HG02943 (cell line): Measurements from ENCODE around the gene MEAK7.

Experiments used
- ATAC-seq: cut with Tn5 transposase; IDR thresholded peaks from one replicate; pipeline ENCODE4 v1.9.1; 2021; ENCODE audit warnings: mild to moderate bottlenecking, low read depth, moderate library complexity; ENCODE audit not compliant: unreplicated experiment

Gene MEAK7

DNA sequence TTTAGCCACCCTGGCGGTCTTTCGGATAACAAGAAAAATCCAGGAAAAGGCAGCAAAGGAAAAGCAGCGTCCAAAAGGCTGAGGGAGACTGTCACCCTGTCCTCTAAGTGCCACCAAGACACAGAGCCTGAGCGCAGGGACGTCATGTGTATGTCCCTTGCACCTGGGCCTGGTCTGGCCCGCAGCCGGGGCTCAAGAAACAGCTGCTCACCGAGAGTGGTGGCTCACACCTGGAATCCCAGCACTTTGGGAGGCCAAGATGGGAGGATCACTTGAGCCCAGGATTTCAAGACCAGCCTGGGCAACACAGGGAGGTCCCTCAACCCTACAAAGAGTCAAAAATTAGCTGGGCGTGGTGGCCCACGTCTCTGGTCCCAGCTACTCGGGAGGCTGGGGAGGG lies 9.2 kb upstream of the MEAK7 start:
- ATAC-seq = no peak

GRCh38 chr16:84513123-84513522 lies 8.7 kb upstream of the MEAK7 start:
- ATAC-seq = no peak

DNA sequence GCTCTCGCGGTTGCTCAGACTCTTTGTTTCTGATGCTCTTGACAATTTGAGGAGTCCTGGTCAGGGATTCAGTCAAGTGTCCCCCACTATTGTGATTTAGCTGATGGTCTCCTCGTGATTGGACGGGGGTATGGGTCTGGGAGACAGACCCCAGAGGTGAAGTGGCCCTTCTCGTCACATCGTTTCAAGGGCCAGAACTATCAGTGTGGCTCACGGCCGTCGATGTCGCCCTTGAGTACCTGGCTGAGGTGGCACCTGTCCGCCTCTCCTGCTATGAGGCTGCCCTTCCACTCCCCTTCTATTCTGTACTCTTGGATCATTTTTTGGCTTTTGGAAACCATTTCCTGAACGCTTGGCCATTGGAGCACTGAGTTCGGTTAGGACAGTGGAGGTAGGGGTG lies 7.4 kb upstream of the MEAK7 start:
- ATAC-seq = no peak

- ATAC-seq = no peak
These were observed 6.8 kb upstream of the MEAK7 start for GRCh38 chr16:84511180-84511800.

- no peak for ATAC-seq
These were observed 4.8 kb upstream of the MEAK7 start for GRCh38 chr16:84509032-84509950.

GRCh38 chr16:84508502-84508901 lies 4.0 kb upstream of the MEAK7 start:
- ATAC-seq = no peak

DNA sequence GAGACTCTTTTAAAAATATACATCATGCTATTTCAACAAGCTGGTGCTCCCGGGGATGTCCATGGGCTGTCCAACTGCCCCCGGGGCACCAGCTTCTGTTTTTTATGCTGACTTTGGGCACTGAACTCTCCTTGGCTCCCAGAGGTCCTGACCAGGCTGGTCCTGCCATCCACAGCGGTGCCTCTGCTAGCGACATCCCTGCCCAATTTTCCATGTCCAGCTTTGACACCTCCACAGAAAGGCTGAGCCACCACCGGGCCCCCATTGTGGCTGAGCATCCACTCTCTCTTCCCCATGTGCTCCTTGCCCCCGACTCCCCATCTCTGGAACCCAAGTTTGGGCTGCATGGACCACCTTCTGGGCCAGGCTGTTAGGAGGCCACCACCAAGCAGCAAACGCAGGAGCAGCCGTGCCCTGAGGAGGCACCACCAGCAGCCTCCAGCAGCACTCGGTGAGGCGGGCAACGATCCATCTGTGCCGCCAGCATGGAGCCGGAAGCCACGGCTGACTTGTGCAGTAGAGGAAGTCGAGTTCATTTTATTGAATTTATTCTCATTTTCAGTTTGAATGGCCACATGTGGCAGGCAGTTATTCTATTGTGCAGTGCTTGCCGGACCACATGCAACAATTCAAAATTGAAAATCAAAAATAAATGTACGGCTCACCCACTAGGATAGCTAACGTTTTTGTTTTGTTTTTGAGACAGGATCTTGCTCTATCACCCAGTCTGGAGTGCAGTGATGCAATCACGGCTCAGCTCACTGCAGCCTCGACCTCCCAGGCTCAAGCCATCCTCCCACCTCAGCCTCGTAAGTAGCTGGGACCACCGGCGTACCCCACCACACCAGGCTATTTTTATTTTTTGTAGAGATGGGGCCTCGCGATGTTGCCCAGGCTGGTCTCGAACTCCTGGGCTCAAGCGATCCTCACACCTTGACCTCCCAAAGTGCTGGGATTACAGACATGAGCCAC lies 2.8 kb upstream of the MEAK7 start:
- ATAC-seq = no peak

DNA sequence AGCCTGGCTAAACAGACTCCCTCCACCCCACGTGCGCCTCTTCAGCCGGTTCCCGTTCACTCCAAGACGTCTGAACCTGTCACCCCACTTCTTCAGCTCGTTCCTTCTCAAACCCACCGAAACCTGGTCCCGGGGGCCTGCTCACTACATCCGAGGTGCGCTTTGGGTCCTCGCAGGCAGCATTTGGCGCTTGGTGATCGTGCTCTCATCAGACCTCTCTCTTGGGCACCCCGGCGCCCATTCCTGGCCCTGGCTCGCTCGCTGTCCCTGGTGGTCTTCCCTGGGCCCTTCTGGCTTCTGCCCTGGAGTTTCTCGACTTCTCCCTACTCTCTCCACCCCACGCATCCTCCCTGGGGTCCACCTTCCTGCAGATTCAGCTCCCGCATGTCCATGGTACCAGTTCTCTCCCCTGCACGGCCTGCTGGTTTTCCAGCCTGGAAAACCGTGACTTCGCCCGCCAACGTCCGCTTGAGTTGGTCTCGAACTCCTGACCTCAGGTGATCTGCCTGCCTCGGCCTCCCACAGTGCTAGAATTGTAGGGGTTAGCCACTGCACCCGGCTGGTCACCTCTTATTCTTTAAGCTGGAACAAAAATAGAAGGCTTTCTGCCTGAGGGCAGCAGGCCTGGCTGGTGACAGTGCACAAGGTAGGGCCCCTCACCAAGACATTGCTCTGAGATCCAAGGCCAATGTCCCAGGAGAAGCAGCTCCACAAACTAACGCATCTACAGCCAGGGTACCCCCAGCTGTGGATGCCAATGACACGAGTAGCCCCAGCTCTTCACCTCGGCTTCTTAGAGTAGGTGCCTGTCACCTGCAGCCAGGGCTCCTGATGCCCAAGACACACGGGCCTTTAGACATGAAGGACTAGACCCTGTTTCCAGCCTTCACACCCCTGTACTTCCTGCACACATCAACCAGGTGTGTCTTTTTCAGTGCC lies 1.1 kb upstream of the MEAK7 start:
- peak; percentile 1 for ATAC-seq

GRCh38 chr16:84503751-84504395 lies 586 bp downstream of the MEAK7 start:
- no peak for ATAC-seq

- ATAC-seq = no peak
These were observed 1.9 kb downstream of the MEAK7 start for GRCh38 chr16:84502581-84502980.

DNA sequence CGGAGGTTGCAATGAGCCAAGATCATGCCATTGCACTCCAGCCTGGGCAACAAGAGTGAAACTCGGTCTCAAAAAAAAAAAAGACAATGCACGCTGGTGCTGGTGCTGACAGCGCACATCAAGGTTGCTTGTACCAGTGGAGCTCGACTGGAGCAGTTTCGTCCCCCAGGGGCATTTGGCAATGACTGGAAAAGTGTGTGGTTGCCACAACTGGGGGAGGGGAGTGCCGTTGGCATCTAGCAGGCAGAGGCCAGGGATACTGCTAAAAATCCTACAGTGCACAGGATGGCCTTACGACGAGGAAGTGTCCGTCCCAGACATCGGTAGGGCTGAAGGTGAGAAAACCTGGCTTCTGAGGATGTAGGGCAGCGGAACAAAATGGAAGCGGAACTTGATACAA lies 2.4 kb downstream of the MEAK7 start:
- ATAC-seq = no peak

DNA sequence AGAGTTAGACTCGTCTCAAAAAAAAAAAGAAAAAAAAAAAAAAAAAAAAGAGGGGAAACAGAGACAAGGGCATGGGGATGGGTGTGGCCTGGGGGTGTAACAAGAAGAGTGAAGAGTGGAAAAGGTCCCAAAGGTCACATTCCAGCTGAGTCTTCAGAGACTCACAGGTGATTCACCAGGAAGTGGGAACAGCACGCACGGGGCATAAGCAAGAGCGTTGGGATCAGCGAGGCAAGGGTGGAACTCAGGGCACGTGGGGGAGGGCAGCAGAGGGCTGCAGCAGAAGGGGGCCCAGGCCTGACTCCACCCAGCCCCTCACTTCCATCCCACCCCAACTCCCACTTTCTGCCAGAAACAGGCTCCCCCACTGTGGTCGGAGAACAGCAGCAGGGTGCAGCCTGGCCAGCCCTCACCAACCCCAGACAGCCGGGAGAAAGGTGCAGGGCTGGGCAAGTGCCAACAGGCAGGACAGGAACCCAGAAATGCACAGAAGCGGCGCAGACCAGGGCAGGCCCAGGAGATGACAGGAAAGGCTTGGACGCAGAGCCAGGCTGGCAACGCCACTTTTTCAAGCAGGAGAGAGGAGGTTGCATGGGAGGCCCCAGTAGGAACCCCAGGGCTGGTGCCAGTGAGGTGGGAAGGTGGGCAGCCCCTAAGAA lies 3.3 kb downstream of the MEAK7 start:
- ATAC-seq = no peak

- no peak for ATAC-seq
These were observed 3.9 kb downstream of the MEAK7 start for GRCh38 chr16:84500531-84500930.

DNA sequence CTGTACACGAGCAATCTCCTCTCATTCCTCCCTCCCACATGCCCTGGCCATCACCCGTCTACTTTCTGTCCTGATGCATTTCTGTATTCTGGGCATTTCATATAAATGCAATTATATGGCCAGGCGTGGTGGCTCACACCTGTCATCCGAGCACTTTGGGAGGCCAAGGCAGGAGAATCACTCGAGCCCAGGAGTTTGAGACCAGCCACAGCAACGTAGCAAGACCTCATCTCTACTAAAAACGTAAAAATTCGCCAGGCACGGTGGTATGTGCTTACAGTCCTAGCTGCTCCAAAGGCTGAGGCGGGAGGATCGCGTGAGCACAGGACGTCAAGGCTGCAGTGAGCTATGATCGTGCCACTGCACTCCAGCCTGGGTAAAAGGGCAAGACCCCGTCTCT lies 4.8 kb downstream of the MEAK7 start:
- no peak for ATAC-seq

DNA sequence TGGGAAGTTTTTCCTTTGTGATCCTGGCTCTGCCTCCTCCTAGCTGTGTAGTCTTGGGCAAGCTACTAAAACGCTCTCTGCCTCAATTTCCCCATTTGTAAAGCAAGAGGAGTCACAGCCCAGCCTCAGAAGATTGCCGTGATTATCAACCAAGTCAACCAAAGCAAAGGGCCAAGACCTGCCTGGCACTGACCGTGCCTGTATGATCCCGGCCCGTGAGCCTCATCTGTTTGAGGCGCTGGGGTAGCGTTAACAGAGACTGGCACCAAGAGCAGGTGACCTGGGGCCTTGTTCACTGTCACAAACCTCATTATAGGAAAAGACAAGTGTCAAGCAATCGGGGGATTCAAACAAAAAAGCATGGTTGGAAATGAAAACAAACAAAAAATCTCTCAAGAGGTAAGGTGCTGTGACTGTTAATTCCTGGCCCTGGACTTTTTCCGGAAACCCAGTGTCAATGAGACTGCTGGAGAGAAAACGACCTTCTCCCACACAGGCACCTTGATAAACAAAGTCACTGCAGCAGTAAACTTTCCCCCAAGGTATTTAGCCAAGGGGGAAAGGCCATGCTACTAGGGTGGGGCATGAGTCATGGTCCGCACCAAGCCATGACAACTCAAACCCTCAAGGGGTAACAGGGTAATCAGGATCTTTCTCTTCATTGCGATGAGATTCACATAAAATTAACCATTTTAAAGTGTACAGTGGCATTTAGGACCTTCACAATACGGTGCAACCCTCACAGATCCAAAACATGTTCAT lies 5.4 kb downstream of the MEAK7 start:
- no peak for ATAC-seq

GRCh38 chr16:84498223-84498610 lies 6.2 kb downstream of the MEAK7 start:
- no peak for ATAC-seq

GRCh38 chr16:84497418-84498222 lies 6.8 kb downstream of the MEAK7 start:
- no peak for ATAC-seq
